Measurements from ENCODE around the gene OR2T1.
"Not testable (repeated sequence)": the region's sequence is repeated elsewhere in the genome, so short reads cannot be mapped to it uniquely, and the experiment has no call there.

DNA sequence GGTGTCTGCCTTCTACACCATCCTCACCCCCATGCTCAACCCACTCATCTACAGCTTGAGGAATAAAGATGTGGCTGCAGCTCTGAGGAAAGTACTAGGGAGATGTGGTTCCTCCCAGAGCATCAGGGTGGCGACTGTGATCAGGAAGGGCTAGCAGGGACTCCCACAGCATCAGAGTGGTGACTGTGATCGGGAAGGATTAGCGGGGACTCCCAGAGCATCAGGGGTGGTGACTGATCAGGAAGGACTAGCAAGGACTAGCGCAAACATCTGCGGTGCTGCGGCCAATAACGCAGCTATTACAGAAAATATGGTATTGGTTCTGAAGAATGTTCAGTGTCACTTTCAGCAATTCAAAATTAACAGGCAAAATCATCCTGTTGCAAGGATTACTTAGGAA lies 50.8 kb downstream of the OR2T1 start:
- TF ChIP-seq CTCF (IDR thresholded peaks at IDR 0.05); TAF1 (IDR thresholded peaks at IDR 0.05; ENCODE audit: borderline replicate concordance, low read depth, low read length); REST (IDR thresholded peaks at IDR 0.05; ENCODE audit: low read depth, low read length); GABPA (IDR thresholded peaks at IDR 0.05; ENCODE audit: low read depth); RAD21 (IDR thresholded peaks at IDR 0.05; ENCODE audit: low read length): not testable (repeated sequence)
